Esophagus (tissue), 2 donors: ENCODE results near the gene ALDH16A1. TPM values are rescaled to one million over a fixed set of nuclear protein-coding genes. Genes with fewer than 3 reads are reported as not detected.
"Not testable (repeated sequence)": the region's sequence is repeated elsewhere in the genome, so short reads cannot be mapped to it uniquely, and the experiment has no call there.

Experiments
- H3K27ac ChIP-seq, 2 donors: one replicate each; pipeline ENCODE4 v1.5.1; 2013; ENCODE audit warnings: low read depth in 2 of 2, mild to moderate bottlenecking in 2 of 2, inconsistent platforms in 1 of 2, low read length in 1 of 2, moderate library complexity in 1 of 2
- H3K27me3 ChIP-seq, 2 donors: one replicate each; pipeline ENCODE4 v1.6.1; 2013; ENCODE audit warnings: low read length in 2 of 2, control low read depth in 1 of 2, mild to moderate bottlenecking in 1 of 2; ENCODE audit not compliant: insufficient read depth in 2 of 2, control insufficient read depth in 1 of 2
- H3K36me3 ChIP-seq, 2 donors: one replicate each; pipeline ENCODE4 v1.6.1; 2013; ENCODE audit warnings: low read length in 1 of 2; ENCODE audit not compliant: control insufficient read depth in 2 of 2, insufficient read depth in 2 of 2
- H3K4me1 ChIP-seq, 2 donors: one replicate each; pipeline ENCODE4 v1.6.1; 2013; ENCODE audit warnings: low read length in 1 of 2; ENCODE audit not compliant: control insufficient read depth in 2 of 2, insufficient read depth in 2 of 2
- H3K4me3 ChIP-seq, 2 donors: one replicate each; pipeline ENCODE4 v1.5.1; 2013; ENCODE audit warnings: low read length in 2 of 2, mild to moderate bottlenecking in 2 of 2, low read depth in 1 of 2, moderate library complexity in 1 of 2
- H3K9me3 ChIP-seq, 2 donors: one replicate each; pipeline ENCODE4 v1.6.1; 2013; ENCODE audit warnings: mild to moderate bottlenecking in 2 of 2, low read depth in 1 of 2, low read length in 1 of 2, moderate library complexity in 1 of 2; ENCODE audit not compliant: control insufficient read depth in 2 of 2, insufficient read depth in 1 of 2
- WGBS, 2 donors: extraction: QIAGEN DNeasy Blood & Tissue Kit; methylation state at CpG; one replicate each; pipeline ENCODE4 v1.1.7; 2013; 5-methylcytosine and 5-hydroxymethylcytosine counted together
- polyA plus RNA-seq, 2 donors: library from polyadenylated mRNA; stranded (reverse); fragments of 200-250 nt; gene quantifications; one replicate each; pipeline ENCODE4 v1.2.3, GENCODE V29; 2013
- donor health status: healthy with polysubstance abuse.
- donor health status: Bipolar disorder and iron deficiency.

The ALDH16A1 gene
- polyA plus RNA-seq, 2 donors = 29.4 to 29.9 TPM

- H3K27ac ChIP-seq, H3K9me3 ChIP-seq, H3K4me1 ChIP-seq, H3K27me3 ChIP-seq, H3K4me3 ChIP-seq: not testable (repeated sequence)
- H3K36me3 ChIP-seq = peaks cover 5 to 13% of the 10 kb centered on the region in 2 donors
- WGBS, 2 donors = 46 to 60% methylated on average over 5 of the region's 5 CpGs
These were observed 8.8 kb upstream of the ALDH16A1 start for GRCh38 chr19:49444100-49444700.

DNA sequence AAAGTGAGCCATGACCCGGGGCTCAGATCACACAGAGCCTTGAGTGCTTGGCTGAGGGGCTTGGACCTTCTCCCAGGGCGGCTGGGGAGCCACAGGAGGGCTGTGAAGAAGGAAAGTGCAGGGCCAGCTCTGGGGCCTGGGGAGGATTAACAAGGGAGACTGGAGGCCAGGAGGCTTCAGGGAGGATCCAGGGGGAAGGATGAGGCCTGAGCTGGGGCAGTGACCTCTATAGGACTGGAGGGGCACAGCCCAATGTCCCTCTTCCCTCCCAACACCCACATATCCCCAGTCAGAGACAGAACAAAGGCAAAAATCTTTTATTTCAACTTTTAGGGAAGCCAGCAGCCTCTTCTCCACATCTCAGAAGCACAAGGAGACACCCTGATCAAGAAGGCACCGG is 7.0 kb upstream of the ALDH16A1 start:
- Histone ChIP-seq H3K27me3 (peaks cover 0 to 5% of the 10 kb centered on the region in 2 donors), H3K4me3 (no peak overlapping the region), H3K9me3 (no peaks in the 10 kb centered on the region), H3K4me1 (peaks cover 0 to 2% of the 10 kb centered on the region in 2 donors), H3K27ac (no peak overlapping the region), H3K36me3 (peaks cover 5 to 16% of the 10 kb centered on the region in 2 donors)
- WGBS, 2 donors = 66 to 87% methylated on average over 3 of the region's 3 CpGs

DNA sequence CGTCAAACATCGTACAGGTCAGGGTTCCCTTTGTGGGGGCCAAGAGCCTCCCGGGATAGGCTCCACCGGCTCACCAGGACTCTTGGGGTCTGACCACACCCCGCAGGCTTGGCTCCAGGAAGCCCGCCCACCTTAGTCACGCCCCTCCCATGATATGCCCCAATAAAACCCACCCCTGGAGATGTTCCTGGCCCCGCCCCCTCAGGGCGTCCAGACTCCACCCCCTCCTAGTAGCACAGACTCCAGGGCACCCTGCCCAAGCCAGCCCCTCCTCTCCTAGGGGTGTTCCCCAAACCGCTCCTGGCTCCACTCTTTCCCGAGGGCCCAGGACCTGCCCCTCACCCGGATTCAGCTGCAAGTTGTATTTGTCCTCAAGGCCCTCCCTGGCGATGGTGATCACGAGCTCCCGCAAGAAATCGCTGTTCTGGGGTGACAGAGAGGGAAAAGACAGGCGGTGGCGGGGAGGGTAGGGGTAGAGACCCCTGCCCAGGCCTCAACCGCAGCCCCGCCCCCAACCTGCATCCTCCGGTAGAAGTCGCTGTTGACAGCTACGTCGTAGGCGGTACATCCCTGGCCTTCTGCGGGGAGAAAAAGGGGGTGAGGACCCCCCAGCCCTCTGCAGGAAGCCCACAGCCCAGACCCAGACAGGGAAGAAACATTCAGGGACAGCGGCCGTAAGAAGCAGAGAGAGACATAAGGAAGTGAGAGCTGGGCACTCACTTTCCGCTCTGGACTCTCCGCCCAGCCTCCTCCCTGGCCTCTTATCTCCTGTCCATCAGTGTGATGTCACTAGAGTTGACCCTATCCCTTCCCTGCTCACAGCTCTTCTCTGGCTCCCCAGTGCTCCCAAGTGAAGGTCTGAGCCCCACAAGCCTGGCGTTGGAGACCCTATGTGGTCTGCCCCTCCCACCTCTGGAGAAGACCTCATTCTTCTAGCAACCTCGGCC is 5.3 kb upstream of the ALDH16A1 start:
- no peak overlapping the region for H3K4me3 ChIP-seq
- H3K4me1 ChIP-seq = no peaks in the 10 kb centered on the region
- no peak overlapping the region for H3K27ac ChIP-seq
- peaks cover 5 to 16% of the 10 kb centered on the region in 2 donors for H3K36me3 ChIP-seq
- 73 to 82% methylated on average over 31 to 32 of the region's 32 CpGs for WGBS, 2 donors
- no peaks in the 10 kb centered on the region for H3K27me3 ChIP-seq
- H3K9me3 ChIP-seq = no peaks in the 10 kb centered on the region

DNA sequence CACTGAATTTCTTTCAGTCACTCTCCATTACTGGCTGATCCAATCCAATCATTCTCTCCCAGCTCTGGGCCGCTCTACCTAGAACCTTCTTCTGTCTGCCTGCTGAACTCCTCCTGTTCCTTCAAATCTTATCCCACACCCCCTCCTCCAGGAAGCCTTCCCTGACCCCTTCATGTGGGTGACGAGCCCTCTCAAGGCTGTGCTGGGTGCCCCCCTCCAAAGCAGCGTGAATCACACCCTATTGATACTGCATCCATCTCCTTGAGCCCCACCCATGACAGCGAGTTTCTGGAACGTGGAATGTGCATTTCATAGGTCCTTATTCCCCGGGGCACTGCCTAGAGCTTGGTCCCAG is 4.6 kb upstream of the ALDH16A1 start:
- Histone ChIP-seq H3K27ac (peak overlapping the region in 1 of 2 donors; percentile 35), H3K27me3 (no peaks in the 10 kb centered on the region), H3K9me3 (no peaks in the 10 kb centered on the region), H3K36me3 (peaks cover 5 to 16% of the 10 kb centered on the region in 2 donors), H3K4me3 (no peak overlapping the region), H3K4me1 (no peaks in the 10 kb centered on the region)
- WGBS, 2 donors = 87 to 93% methylated on average over 6 of the region's 6 CpGs

GRCh38 chr19:49450405-49450804 is 2.6 kb upstream of the ALDH16A1 start:
- peaks cover 5 to 16% of the 10 kb centered on the region in 2 donors for H3K36me3 ChIP-seq
- H3K4me1 ChIP-seq = no peaks in the 10 kb centered on the region
- 79 to 82% methylated on average over 7 of the region's 7 CpGs for WGBS, 2 donors
- no peak overlapping the region for H3K27ac ChIP-seq
- H3K27me3 ChIP-seq = no peaks in the 10 kb centered on the region
- peak overlapping the region in 1 of 2 donors; percentile 84 for H3K4me3 ChIP-seq
- no peaks in the 10 kb centered on the region for H3K9me3 ChIP-seq

GRCh38 chr19:49451430-49452181 is 1.4 kb upstream of the ALDH16A1 start, which contains the start of gene PIH1D1:
TSS of gene PIH1D1 (minus strand) at chr19:49451814. CDS start at chr19:49451574, 240 bp downstream.
- H3K4me3 ChIP-seq = peak within 1 kb of the TSS; percentile 76 to 84
- H3K9me3 ChIP-seq = no peaks in the 10 kb centered on the region
- H3K4me1 ChIP-seq = no peaks in the 10 kb centered on the region
- peaks cover 5 to 14% of the 10 kb centered on the region in 2 donors for H3K36me3 ChIP-seq
- 1% methylated on average over 42 of the region's 42 CpGs for WGBS, 2 donors
- peak within 1 kb of the TSS; percentile 97 to 100 for H3K27ac ChIP-seq
- no peaks in the 10 kb centered on the region for H3K27me3 ChIP-seq

GRCh38 chr19:49453757-49454240 is 774 bp downstream of the ALDH16A1 start:
- H3K9me3 ChIP-seq = no peaks in the 10 kb centered on the region
- no peaks in the 10 kb centered on the region for H3K27me3 ChIP-seq
- peaks cover 0 to under 1% of the 10 kb centered on the region in 2 donors for H3K4me1 ChIP-seq
- peak overlapping the region; percentile 64 to 75 for H3K4me3 ChIP-seq
- peaks cover 0 to 5% of the 10 kb centered on the region in 2 donors for H3K36me3 ChIP-seq
- peak overlapping the region; percentile 91 to 100 for H3K27ac ChIP-seq
- WGBS, 2 donors = 35 to 37% methylated on average over 10 of the region's 10 CpGs

DNA sequence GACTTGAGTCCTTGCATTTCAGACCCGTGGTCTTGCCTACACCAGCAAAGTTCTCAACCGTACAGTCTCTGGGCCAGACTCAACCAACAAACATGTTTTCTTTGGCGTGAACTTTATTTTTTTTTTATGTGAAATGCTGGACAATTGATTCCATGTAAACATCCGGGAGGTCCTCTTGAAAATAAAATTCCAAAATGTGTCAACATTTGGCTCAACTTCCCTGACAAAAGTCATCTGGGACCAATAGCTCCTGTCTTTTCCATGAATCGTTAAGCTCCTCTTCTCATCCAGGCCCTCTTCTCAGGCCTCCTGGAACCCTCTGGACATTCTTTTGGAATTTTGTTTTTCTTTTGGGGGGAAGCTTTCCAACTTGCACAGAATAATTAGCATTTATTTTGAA is 2.7 kb downstream of the ALDH16A1 start:
- no peaks in the 10 kb centered on the region for H3K27me3 ChIP-seq
- peaks cover 0 to 2% of the 10 kb centered on the region in 2 donors for H3K4me1 ChIP-seq
- H3K27ac ChIP-seq = no peak overlapping the region
- H3K4me3 ChIP-seq = no peak overlapping the region
- WGBS, 2 donors = 68 to 72% methylated on average over 5 of the region's 5 CpGs
- no peaks in the 10 kb centered on the region for H3K9me3 ChIP-seq
- H3K36me3 ChIP-seq = peaks cover 0 to 6% of the 10 kb centered on the region in 2 donors

DNA sequence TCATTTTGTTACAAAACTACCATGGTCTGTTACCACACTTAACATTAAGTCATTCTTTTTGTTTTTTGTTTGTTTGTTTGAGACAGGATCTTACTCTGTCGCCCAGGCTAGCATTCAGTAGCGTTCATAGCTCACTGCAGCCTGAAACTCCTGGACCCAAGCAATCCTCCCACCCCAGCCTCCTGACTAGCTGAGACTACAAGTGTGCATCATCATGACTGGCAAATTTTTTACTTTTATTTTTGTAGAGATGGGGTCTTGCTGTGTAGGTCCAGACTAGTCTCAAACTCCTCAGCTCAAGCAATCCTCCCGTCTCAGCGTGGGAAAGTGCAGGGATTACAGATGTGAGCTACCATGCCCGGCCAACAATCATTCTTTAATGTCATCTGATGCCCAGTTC is 3.3 kb downstream of the ALDH16A1 start:
- H3K9me3 ChIP-seq = no peaks in the 10 kb centered on the region
- peaks cover 0 to 2% of the 10 kb centered on the region in 2 donors for H3K4me1 ChIP-seq
- peaks cover 0 to 6% of the 10 kb centered on the region in 2 donors for H3K36me3 ChIP-seq
- 79 to 82% methylated on average over 5 of the region's 5 CpGs for WGBS, 2 donors
- no peak overlapping the region for H3K4me3 ChIP-seq
- H3K27ac ChIP-seq = no peak overlapping the region
- no peaks in the 10 kb centered on the region for H3K27me3 ChIP-seq
